ENCODE data around the gene LEPROT.

Gene LEPROT

DNA sequence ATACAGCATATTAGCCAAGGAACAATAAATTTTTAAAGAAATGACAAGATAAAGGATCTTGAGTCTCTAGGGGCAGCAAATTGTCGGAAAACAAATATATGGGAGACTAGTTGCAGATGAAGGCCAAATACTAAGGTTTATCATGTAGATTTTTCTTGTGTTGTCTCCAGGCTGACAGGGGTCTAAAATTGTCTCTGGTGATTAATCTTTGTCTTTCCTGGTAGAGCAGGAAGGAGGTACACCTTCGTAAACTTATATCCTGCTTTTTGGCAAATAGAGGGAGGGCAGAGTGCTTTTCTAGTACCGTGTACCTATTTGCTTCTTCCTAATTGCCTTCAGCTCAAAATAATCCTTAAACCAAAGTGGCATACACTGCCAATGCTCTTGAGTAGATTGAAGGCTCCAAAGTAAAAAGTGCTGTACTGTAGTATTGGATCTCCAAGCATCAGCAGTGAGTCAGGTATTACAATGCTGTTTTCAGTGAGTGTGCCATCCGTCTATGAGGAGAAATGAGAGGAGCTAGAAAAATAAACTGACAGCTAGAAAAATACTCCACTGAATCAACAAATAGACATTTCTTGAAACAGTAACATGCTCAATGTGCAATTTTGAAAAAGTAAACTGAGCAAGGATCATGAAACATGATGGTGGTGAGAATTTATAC is 1.8 kb upstream of the LEPROT start:
- Histone ChIP-seq H3K36me3 (ENCODE audit: insufficient read depth, low read length) (no peaks in the 10 kb centered on the region), H3K9ac (ENCODE audit: low read length) (no peak overlapping the region; the same call in 1 of the 2 replicates), H2AFZ (ENCODE audit: low read length) (peak overlapping the region; percentile 39; the same call in 1 of the 2 replicates), H3K27ac (ENCODE audit: low read depth, low read length, poor library complexity, severe bottlenecking) (peak overlapping the region; percentile 14), H3K9me2 (ENCODE audit: low read depth, low read length) (no peaks in the 10 kb centered on the region), H3K9me3 (ENCODE audit: low read length) (no peaks in the 10 kb centered on the region), H3K4me3 (ENCODE audit: low read depth, low read length, poor library complexity, severe bottlenecking) (no peak overlapping the region), H3K4me2 (ENCODE audit: low read length) (no peak overlapping the region), H3F3A (ENCODE audit: insufficient read depth, low read length) (no peaks in the 10 kb centered on the region), H3K79me2 (ENCODE audit: insufficient read depth, low read length) (0 out of 2 replicates have a peak, but pooled peaks cover 9% of the 10 kb centered on the region), H4K20me1 (ENCODE audit: insufficient read depth, low read length) (no peaks in the 10 kb centered on the region), H3K27me3 (ENCODE audit: insufficient read depth, low read length) (no peaks in the 10 kb centered on the region), H3K4me1 (ENCODE audit: insufficient read depth, low read length, severe bottlenecking) (peaks cover 35% of the 10 kb centered on the region)
- TF ChIP-seq, protein P1, sequence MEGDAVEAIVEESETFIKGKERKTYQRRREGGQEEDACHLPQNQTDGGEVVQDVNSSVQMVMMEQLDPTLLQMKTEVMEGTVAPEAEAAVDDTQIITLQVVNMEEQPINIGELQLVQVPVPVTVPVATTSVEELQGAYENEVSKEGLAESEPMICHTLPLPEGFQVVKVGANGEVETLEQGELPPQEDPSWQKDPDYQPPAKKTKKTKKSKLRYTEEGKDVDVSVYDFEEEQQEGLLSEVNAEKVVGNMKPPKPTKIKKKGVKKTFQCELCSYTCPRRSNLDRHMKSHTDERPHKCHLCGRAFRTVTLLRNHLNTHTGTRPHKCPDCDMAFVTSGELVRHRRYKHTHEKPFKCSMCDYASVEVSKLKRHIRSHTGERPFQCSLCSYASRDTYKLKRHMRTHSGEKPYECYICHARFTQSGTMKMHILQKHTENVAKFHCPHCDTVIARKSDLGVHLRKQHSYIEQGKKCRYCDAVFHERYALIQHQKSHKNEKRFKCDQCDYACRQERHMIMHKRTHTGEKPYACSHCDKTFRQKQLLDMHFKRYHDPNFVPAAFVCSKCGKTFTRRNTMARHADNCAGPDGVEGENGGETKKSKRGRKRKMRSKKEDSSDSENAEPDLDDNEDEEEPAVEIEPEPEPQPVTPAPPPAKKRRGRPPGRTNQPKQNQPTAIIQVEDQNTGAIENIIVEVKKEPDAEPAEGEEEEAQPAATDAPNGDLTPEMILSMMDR (IDR thresholded peaks at IDR 0.05; ENCODE audit: low read length): no peak
- TF ChIP-seq EZH2 (IDR thresholded peaks at IDR 0.05; ENCODE audit: borderline replicate concordance, low read length): no peak

DNA sequence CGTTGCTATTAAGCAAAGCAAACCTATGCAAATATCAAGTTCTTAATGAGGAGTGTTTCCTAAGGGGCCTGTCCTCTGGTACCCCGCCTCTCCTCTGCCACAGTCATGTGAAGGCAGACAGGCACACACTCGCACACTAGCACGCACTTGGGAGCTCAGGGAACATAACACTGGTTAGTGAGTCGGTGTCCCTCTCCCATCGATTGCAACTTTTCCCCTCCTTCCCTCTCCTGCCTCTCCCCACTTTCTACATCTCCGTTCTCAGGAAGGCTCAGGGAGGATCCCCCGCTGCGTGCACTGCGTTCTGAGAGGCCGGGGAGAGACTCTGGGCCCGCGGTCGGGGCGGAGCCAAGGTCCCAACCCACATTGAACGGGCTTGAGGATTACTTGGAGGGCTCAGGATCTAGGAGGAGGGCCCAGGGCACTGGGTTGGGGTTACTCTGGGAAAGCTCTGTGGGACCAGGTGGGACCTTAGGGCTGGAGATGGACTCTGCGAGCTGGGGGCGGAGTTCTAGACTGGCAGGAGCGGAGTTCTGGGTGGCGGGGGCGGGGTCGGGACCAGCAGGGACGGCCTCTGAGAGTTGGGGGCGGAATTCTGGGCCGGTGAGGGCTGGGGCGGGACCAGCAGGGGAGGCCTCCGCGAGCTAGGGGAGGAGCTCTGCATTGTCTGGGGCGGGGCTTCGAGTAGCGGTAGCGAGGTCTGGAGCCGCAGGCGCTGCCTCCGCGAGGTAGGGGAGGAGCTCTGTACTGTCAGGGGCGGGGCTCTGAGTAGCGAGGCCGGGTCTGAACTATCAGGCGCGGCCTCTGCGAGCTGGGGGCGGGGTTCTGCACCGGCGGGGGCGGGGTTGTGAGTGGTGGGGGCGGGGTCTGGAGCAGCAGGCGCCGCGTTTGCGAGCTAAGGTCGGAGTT is 533 bp upstream of the LEPROT start:
- no peaks in the 10 kb centered on the region for H3K27me3 ChIP-seq (ENCODE audit: insufficient read depth, low read length)

DNA sequence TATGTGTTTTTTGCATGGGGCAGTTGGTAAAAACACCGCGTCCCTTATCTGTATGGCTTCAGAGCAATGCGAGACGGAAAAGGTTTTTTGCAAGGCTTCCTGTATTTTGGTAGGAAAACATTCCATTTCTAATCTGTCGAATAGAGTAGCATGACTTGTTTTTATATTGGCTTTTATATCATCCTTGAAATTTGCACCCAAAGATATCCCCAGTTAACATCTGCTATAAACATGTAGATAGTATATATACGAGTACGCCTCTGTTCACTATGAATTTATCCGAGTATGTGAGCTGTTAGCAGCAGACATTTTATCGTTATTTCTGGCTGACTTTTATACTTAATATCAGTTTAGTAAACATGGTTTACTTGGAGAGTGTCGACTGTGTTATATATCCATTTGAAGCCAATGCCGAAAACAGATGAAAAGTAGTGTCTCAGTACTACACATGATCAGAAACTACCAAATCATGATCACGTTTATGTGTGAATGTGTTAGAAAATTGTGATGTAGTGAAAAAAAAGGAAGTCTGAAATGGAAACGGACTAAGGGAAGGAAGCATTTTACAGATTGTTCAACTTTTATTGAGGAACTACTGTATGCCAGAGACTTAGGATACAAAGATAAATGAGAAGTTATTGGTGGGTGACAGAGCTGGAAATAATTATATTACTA is 1.0 kb downstream of the LEPROT start:
- Histone ChIP-seq H3K27me3 (ENCODE audit: insufficient read depth, low read length) (no peaks in the 10 kb centered on the region), H3K36me3 (ENCODE audit: insufficient read depth, low read length) (peaks cover 14% of the 10 kb centered on the region), H2AFZ (ENCODE audit: low read length) (no peak overlapping the region), H3K9me2 (ENCODE audit: low read depth, low read length) (no peaks in the 10 kb centered on the region), H3K4me1 (ENCODE audit: insufficient read depth, low read length, severe bottlenecking) (peaks cover 37% of the 10 kb centered on the region), H3K27ac (ENCODE audit: low read depth, low read length, poor library complexity, severe bottlenecking) (peak overlapping the region; percentile 65), H4K20me1 (ENCODE audit: insufficient read depth, low read length) (no peaks in the 10 kb centered on the region), H3K9me3 (ENCODE audit: low read length) (no peaks in the 10 kb centered on the region), H3F3A (ENCODE audit: insufficient read depth, low read length) (no peaks in the 10 kb centered on the region), H3K4me2 (ENCODE audit: low read length) (peak overlapping the region; percentile 88), H3K4me3 (ENCODE audit: low read depth, low read length, poor library complexity, severe bottlenecking) (peak overlapping the region; percentile 91), H3K9ac (ENCODE audit: low read length) (peak overlapping the region; percentile 91), H3K79me2 (ENCODE audit: insufficient read depth, low read length) (0 out of 2 replicates have a peak, but pooled peaks cover 9% of the 10 kb centered on the region)
- TF ChIP-seq EZH2 (IDR thresholded peaks at IDR 0.05; ENCODE audit: borderline replicate concordance, low read length): no peak
- TF ChIP-seq, protein P1 (IDR thresholded peaks at IDR 0.05; ENCODE audit: low read length): no peak

More for the DNA sequence above, 533 bp upstream of the LEPROT start:
- peak overlapping the region; percentile 1 for H3K27ac ChIP-seq (ENCODE audit: low read depth, low read length, poor library complexity, severe bottlenecking)
- H3K4me2 ChIP-seq (ENCODE audit: low read length): peak overlapping the region; percentile 81
- no peaks in the 10 kb centered on the region for H4K20me1 ChIP-seq (ENCODE audit: insufficient read depth, low read length)
- TF ChIP-seq, protein P1 (IDR thresholded peaks at IDR 0.05; ENCODE audit: low read length): no peak
- no peak for TF ChIP-seq EZH2 (IDR thresholded peaks at IDR 0.05; ENCODE audit: borderline replicate concordance, low read length)
- no peaks in the 10 kb centered on the region for H3K9me3 ChIP-seq (ENCODE audit: low read length)
- H2AFZ ChIP-seq (ENCODE audit: low read length): peak overlapping the region; percentile 9; the same call in 1 of the 2 replicates
- H3K79me2 ChIP-seq (ENCODE audit: insufficient read depth, low read length): 0 out of 2 replicates have a peak, but pooled peaks cover 9% of the 10 kb centered on the region
- peak overlapping the region; percentile 91 for H3K4me3 ChIP-seq (ENCODE audit: low read depth, low read length, poor library complexity, severe bottlenecking)
- peak overlapping the region; percentile 91 for H3K9ac ChIP-seq (ENCODE audit: low read length)
- no peaks in the 10 kb centered on the region for H3K36me3 ChIP-seq (ENCODE audit: insufficient read depth, low read length)
- peaks cover 37% of the 10 kb centered on the region for H3K4me1 ChIP-seq (ENCODE audit: insufficient read depth, low read length, severe bottlenecking)
- no peaks in the 10 kb centered on the region for H3K9me2 ChIP-seq (ENCODE audit: low read depth, low read length)
- no peaks in the 10 kb centered on the region for H3F3A ChIP-seq (ENCODE audit: insufficient read depth, low read length)
